Measurements from ENCODE around the gene SPINK8. TPM values are rescaled to one million over a fixed set of nuclear protein-coding genes. Genes with fewer than 3 reads are reported as not detected.

The SPINK8 gene
- polyA plus RNA-seq, 4 donors, result not detected

DNA sequence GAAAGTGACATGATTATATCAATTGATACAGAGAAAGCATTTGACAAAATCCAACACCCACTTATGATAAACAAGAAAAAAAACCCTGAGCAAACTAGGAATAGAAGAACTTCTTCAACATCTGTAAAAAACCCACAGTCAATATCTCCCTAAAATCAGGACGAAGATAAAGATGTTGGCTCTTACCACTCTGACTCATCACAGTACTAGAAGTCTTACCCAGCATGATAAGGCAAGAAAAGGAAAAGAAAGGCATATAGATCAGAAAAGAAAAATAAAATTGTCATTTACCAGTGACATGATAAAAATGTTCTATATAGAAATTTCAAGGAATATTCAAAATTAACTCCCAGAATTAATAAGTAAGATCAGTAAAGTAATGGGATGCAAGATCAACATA lies 31.4 kb upstream of the SPINK8 start:
- no peaks in the 10 kb centered on the region for H3K27me3 ChIP-seq (ENCODE audit: control insufficient read depth in 3 of 3, insufficient read depth in 3 of 3, low read length in 3 of 3)
- no peaks in the 10 kb centered on the region for H3K36me3 ChIP-seq (ENCODE audit: control insufficient read depth in 3 of 3, insufficient read depth in 2 of 3, low read depth in 1 of 3, low read length in 3 of 3)
- no peak overlapping the region for H3K4me3 ChIP-seq (ENCODE audit: low read depth in 1 of 3, low read length in 3 of 3)
- WGBS, 3 donors, result 48 to 72% (median 65%) methylated on average over 1 of the region's 1 CpG
- FAIRE-seq (no peak), DNase-seq (no peak)
- no peak overlapping the region for H3K27ac ChIP-seq (ENCODE audit: low read depth in 1 of 3, low read length in 2 of 3)
- H3K4me1 ChIP-seq (ENCODE audit: control insufficient read depth in 3 of 3, insufficient read depth in 2 of 3, low read depth in 1 of 3, low read length in 2 of 3), result peaks cover 0 to under 1% (median 0%) of the 10 kb centered on the region in 3 donors
- peaks cover 0 to 2% of the 10 kb centered on the region in 2 donors for H3K9me3 ChIP-seq (ENCODE audit: control insufficient read depth in 2 of 2, insufficient read depth in 1 of 2, low read depth in 1 of 2, low read length in 1 of 2)

DNA sequence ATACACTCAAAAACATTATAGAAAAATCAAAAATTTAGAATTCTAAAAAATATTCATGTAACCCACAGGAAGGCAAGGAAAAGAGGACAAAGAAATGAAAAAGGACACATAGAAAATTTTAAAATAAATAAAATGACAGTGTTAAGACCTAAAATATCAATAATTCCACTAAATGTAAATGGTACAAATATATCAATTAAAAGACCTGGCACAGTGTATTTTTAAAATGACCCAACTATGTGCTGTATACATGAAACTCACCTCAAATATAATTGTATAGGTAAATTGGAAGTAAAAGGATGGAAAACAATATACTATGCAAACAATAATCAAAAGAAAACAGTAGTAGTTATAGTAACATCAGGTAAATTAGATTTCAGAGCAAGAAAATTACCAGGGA lies 28.5 kb upstream of the SPINK8 start:
- Histone ChIP-seq H3K9me3 (ENCODE audit: control insufficient read depth in 2 of 2, insufficient read depth in 1 of 2, low read depth in 1 of 2, low read length in 1 of 2) (peaks cover 0 to 12% of the 10 kb centered on the region in 2 donors), H3K4me1 (ENCODE audit: control insufficient read depth in 3 of 3, insufficient read depth in 2 of 3, low read depth in 1 of 3, low read length in 2 of 3) (no peaks in the 10 kb centered on the region), H3K27ac (ENCODE audit: low read depth in 1 of 3, low read length in 2 of 3) (no peak overlapping the region), H3K4me3 (ENCODE audit: low read depth in 1 of 3, low read length in 3 of 3) (no peak overlapping the region), H3K27me3 (ENCODE audit: control insufficient read depth in 3 of 3, insufficient read depth in 3 of 3, low read length in 3 of 3) (no peaks in the 10 kb centered on the region), H3K36me3 (ENCODE audit: control insufficient read depth in 3 of 3, insufficient read depth in 2 of 3, low read depth in 1 of 3, low read length in 3 of 3) (no peaks in the 10 kb centered on the region)
- DNase-seq (no peak), FAIRE-seq (no peak)

DNA sequence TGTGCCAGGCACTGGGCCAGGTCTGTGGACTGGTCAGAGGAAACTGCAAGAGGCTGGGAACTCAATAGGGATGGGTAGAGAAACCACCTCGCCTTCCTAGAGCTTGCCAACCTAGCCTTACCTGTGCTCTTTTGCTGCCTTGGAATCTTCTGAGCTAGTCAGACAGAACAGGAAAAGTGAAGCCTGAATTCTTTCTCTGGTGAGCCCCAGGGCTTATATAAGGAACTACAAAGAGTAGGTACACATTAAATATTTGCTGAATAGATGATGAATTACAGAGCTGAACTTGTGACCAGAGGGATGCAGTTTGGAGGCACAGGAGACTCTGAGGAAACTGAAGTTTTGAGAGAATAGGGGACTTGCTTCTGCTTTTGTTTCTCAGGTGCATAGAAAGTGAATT lies 23.0 kb upstream of the SPINK8 start:
- Histone ChIP-seq H3K36me3 (ENCODE audit: control insufficient read depth in 3 of 3, insufficient read depth in 2 of 3, low read depth in 1 of 3, low read length in 3 of 3) (no peaks in the 10 kb centered on the region), H3K9me3 (ENCODE audit: control insufficient read depth in 2 of 2, insufficient read depth in 1 of 2, low read depth in 1 of 2, low read length in 1 of 2) (peaks cover 0 to 10% of the 10 kb centered on the region in 2 donors), H3K27me3 (ENCODE audit: control insufficient read depth in 3 of 3, insufficient read depth in 3 of 3, low read length in 3 of 3) (peaks cover 0 to 14% (median 0%) of the 10 kb centered on the region in 3 donors), H3K4me3 (ENCODE audit: low read depth in 1 of 3, low read length in 3 of 3) (no peak overlapping the region), H3K27ac (ENCODE audit: low read depth in 1 of 3, low read length in 2 of 3) (no peak overlapping the region), H3K4me1 (ENCODE audit: control insufficient read depth in 3 of 3, insufficient read depth in 2 of 3, low read depth in 1 of 3, low read length in 2 of 3) (no peaks in the 10 kb centered on the region)
- WGBS, 3 donors, result 41 to 66% (median 61%) methylated on average over 1 of the region's 1 CpG
- no peak for DNase-seq
- no peak for FAIRE-seq

DNA sequence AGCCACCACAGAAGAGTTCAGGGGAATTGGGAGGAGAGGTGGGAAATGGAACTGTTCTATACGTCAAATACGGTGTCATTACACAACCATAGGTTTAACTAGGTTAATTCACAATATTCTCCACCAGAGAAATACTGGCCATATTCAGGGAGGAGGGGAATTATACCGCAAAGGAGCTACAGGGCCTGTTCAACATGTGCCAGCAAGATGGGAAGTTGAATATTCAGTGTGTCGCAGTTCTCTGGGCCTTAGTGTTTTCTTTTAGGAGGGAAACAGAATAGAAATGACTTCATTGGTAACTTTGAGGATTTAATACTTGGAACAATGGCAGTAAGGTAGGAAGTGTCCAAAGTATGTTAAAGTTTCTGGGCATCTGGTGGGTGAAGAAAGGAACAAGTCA lies 20.5 kb upstream of the SPINK8 start:
- H3K36me3 ChIP-seq (ENCODE audit: control insufficient read depth in 3 of 3, insufficient read depth in 2 of 3, low read depth in 1 of 3, low read length in 3 of 3), result no peaks in the 10 kb centered on the region
- FAIRE-seq, result no peak
- peaks cover 0 to 10% of the 10 kb centered on the region in 2 donors for H3K9me3 ChIP-seq (ENCODE audit: control insufficient read depth in 2 of 2, insufficient read depth in 1 of 2, low read depth in 1 of 2, low read length in 1 of 2)
- DNase-seq, result no peak
- no peak overlapping the region for H3K4me3 ChIP-seq (ENCODE audit: low read depth in 1 of 3, low read length in 3 of 3)
- WGBS, 3 donors, result 93 to 97% (median 94%) methylated on average over 4 of the region's 4 CpGs
- H3K27ac ChIP-seq (ENCODE audit: low read depth in 1 of 3, low read length in 2 of 3), result no peak overlapping the region
- H3K27me3 ChIP-seq (ENCODE audit: control insufficient read depth in 3 of 3, insufficient read depth in 3 of 3, low read length in 3 of 3), result peaks cover 0 to 14% (median 0%) of the 10 kb centered on the region in 3 donors
- no peaks in the 10 kb centered on the region for H3K4me1 ChIP-seq (ENCODE audit: control insufficient read depth in 3 of 3, insufficient read depth in 2 of 3, low read depth in 1 of 3, low read length in 2 of 3)

GRCh38 chr3:48352546-48352945 lies 19.1 kb upstream of the SPINK8 start:
- peaks cover 0 to 14% (median 0%) of the 10 kb centered on the region in 3 donors for H3K27me3 ChIP-seq (ENCODE audit: control insufficient read depth in 3 of 3, insufficient read depth in 3 of 3, low read length in 3 of 3)
- H3K9me3 ChIP-seq (ENCODE audit: control insufficient read depth in 2 of 2, insufficient read depth in 1 of 2, low read depth in 1 of 2, low read length in 1 of 2), result peaks cover 0 to 6% of the 10 kb centered on the region in 2 donors
- H3K27ac ChIP-seq (ENCODE audit: low read depth in 1 of 3, low read length in 2 of 3), result no peak overlapping the region
- no peak overlapping the region for H3K4me3 ChIP-seq (ENCODE audit: low read depth in 1 of 3, low read length in 3 of 3)
- FAIRE-seq (no peak), DNase-seq (no peak)
- H3K4me1 ChIP-seq (ENCODE audit: control insufficient read depth in 3 of 3, insufficient read depth in 2 of 3, low read depth in 1 of 3, low read length in 2 of 3), result no peaks in the 10 kb centered on the region
- H3K36me3 ChIP-seq (ENCODE audit: control insufficient read depth in 3 of 3, insufficient read depth in 2 of 3, low read depth in 1 of 3, low read length in 3 of 3), result no peaks in the 10 kb centered on the region
- WGBS, 3 donors, result 75 to 86% (median 83%) methylated on average over 6 of the region's 6 CpGs

- no peaks in the 10 kb centered on the region for H3K4me1 ChIP-seq (ENCODE audit: control insufficient read depth in 3 of 3, insufficient read depth in 2 of 3, low read depth in 1 of 3, low read length in 2 of 3)
- H3K27ac ChIP-seq (ENCODE audit: low read depth in 1 of 3, low read length in 2 of 3), result no peak overlapping the region
- FAIRE-seq (no peak), DNase-seq (no peak)
- 70 to 86% (median 79%) methylated on average over 3 of the region's 3 CpGs for WGBS, 3 donors
- H3K4me3 ChIP-seq (ENCODE audit: low read depth in 1 of 3, low read length in 3 of 3), result no peak overlapping the region
- no peaks in the 10 kb centered on the region for H3K27me3 ChIP-seq (ENCODE audit: control insufficient read depth in 3 of 3, insufficient read depth in 3 of 3, low read length in 3 of 3)
- H3K9me3 ChIP-seq (ENCODE audit: control insufficient read depth in 2 of 2, insufficient read depth in 1 of 2, low read depth in 1 of 2, low read length in 1 of 2), result no peaks in the 10 kb centered on the region
- no peaks in the 10 kb centered on the region for H3K36me3 ChIP-seq (ENCODE audit: control insufficient read depth in 3 of 3, insufficient read depth in 2 of 3, low read depth in 1 of 3, low read length in 3 of 3)
Observed at GRCh38 chr3:48347500-48347899, 14.0 kb upstream of the SPINK8 start.

GRCh38 chr3:48345946-48346572 lies 12.6 kb upstream of the SPINK8 start:
- H3K27ac ChIP-seq (ENCODE audit: low read depth in 1 of 3, low read length in 2 of 3), result no peak overlapping the region
- H3K36me3 ChIP-seq (ENCODE audit: control insufficient read depth in 3 of 3, insufficient read depth in 2 of 3, low read depth in 1 of 3, low read length in 3 of 3), result no peaks in the 10 kb centered on the region
- FAIRE-seq (no peak), DNase-seq (no peak)
- H3K27me3 ChIP-seq (ENCODE audit: control insufficient read depth in 3 of 3, insufficient read depth in 3 of 3, low read length in 3 of 3), result no peaks in the 10 kb centered on the region
- no peaks in the 10 kb centered on the region for H3K4me1 ChIP-seq (ENCODE audit: control insufficient read depth in 3 of 3, insufficient read depth in 2 of 3, low read depth in 1 of 3, low read length in 2 of 3)
- WGBS, 3 donors, result 75 to 81% (median 77%) methylated on average over 2 of the region's 2 CpGs
- H3K4me3 ChIP-seq (ENCODE audit: low read depth in 1 of 3, low read length in 3 of 3), result no peak overlapping the region
- no peaks in the 10 kb centered on the region for H3K9me3 ChIP-seq (ENCODE audit: control insufficient read depth in 2 of 2, insufficient read depth in 1 of 2, low read depth in 1 of 2, low read length in 1 of 2)

- H3K9me3 ChIP-seq (ENCODE audit: control insufficient read depth in 2 of 2, insufficient read depth in 1 of 2, low read depth in 1 of 2, low read length in 1 of 2), result no peaks in the 10 kb centered on the region
- DNase-seq, result no peak
- no peaks in the 10 kb centered on the region for H3K27me3 ChIP-seq (ENCODE audit: control insufficient read depth in 3 of 3, insufficient read depth in 3 of 3, low read length in 3 of 3)
- FAIRE-seq, result no peak
- H3K4me3 ChIP-seq (ENCODE audit: low read depth in 1 of 3, low read length in 3 of 3), result no peak overlapping the region
- H3K36me3 ChIP-seq (ENCODE audit: control insufficient read depth in 3 of 3, insufficient read depth in 2 of 3, low read depth in 1 of 3, low read length in 3 of 3), result no peaks in the 10 kb centered on the region
- H3K4me1 ChIP-seq (ENCODE audit: control insufficient read depth in 3 of 3, insufficient read depth in 2 of 3, low read depth in 1 of 3, low read length in 2 of 3), result no peaks in the 10 kb centered on the region
- 10 to 24% (median 17%) methylated on average over 1 of the region's 1 CpG for WGBS, 3 donors
- H3K27ac ChIP-seq (ENCODE audit: low read depth in 1 of 3, low read length in 2 of 3), result no peak overlapping the region
Observed at GRCh38 chr3:48344867-48345507, 11.5 kb upstream of the SPINK8 start.

- no peaks in the 10 kb centered on the region for H3K4me1 ChIP-seq (ENCODE audit: control insufficient read depth in 3 of 3, insufficient read depth in 2 of 3, low read depth in 1 of 3, low read length in 2 of 3)
- DNase-seq, result no peak
- H3K4me3 ChIP-seq (ENCODE audit: low read depth in 1 of 3, low read length in 3 of 3), result no peak overlapping the region
- no peaks in the 10 kb centered on the region for H3K27me3 ChIP-seq (ENCODE audit: control insufficient read depth in 3 of 3, insufficient read depth in 3 of 3, low read length in 3 of 3)
- H3K27ac ChIP-seq (ENCODE audit: low read depth in 1 of 3, low read length in 2 of 3), result no peak overlapping the region
- no peaks in the 10 kb centered on the region for H3K9me3 ChIP-seq (ENCODE audit: control insufficient read depth in 2 of 2, insufficient read depth in 1 of 2, low read depth in 1 of 2, low read length in 1 of 2)
- WGBS, 3 donors, result 86 to 92% (median 88%) methylated on average over 8 of the region's 8 CpGs
- H3K36me3 ChIP-seq (ENCODE audit: control insufficient read depth in 3 of 3, insufficient read depth in 2 of 3, low read depth in 1 of 3, low read length in 3 of 3), result no peaks in the 10 kb centered on the region
- no peak for FAIRE-seq
Observed at GRCh38 chr3:48343432-48343831, 10.0 kb upstream of the SPINK8 start.

Data from small intestine (tissue), 7 donors.